Activated T-helper 1 cell treated with anti-CD3 and anti-CD28 coated beads, Interleukin-2, amount 50 U/mL, for 16 hours (primary cell): ENCODE data around the gene TRAPPC13.
A peak's percentile ranks its signal among the peaks of the same experiment; 100 is the strongest.
"Not testable (repeated sequence)": the region's sequence is repeated elsewhere in the genome, so short reads cannot be mapped to it uniquely, and the experiment has no call there.

Experiments used
- DNase-seq, 2 donors: peaks; one replicate each; pipeline ENCODE4 v3.0.0-alpha.2; 2020; ENCODE audit warnings: low read depth in 1 of 2, low spot score in 1 of 2

The TRAPPC13 gene

GRCh38 chr5:65624571-65625555, at the start of gene TRAPPC13, which contains the start of gene SHLD3:
TSS of gene TRAPPC13 (plus strand) at chr5:65625027. CDS start at chr5:65625061, 34 bp downstream.
TSS of gene SHLD3 (plus strand) at chr5:65625027. CDS start at chr5:65629588, 4,561 bp downstream.
- peak; percentile 62 to 72 for DNase-seq

- no peak for DNase-seq
These were observed 47.7 kb upstream of the TRAPPC13 start for GRCh38 chr5:65577141-65577540.

- DNase-seq, result no peak
These were observed 36.1 kb upstream of the TRAPPC13 start for GRCh38 chr5:65588694-65589093.

- not testable (repeated sequence) for DNase-seq
These were observed 23.1 kb upstream of the TRAPPC13 start for GRCh38 chr5:65601761-65602160.

- no peak for DNase-seq
These were observed 13.3 kb upstream of the TRAPPC13 start for GRCh38 chr5:65611524-65611923.

GRCh38 chr5:65612298-65612907, 12.4 kb upstream of the TRAPPC13 start:
- no peak for DNase-seq

GRCh38 chr5:65620021-65620420, 4.8 kb upstream of the TRAPPC13 start:
- DNase-seq, result no peak

GRCh38 chr5:65621961-65622360, 2.9 kb upstream of the TRAPPC13 start:
- not testable (repeated sequence) for DNase-seq

GRCh38 chr5:65623482-65623881, 1.3 kb upstream of the TRAPPC13 start:
- no peak for DNase-seq

GRCh38 chr5:65624025-65624570, 729 bp upstream of the TRAPPC13 start, which contains the start of gene TRIM23:
TSS of gene TRIM23 (minus strand) at chr5:65624333. CDS start at chr5:65624274, 59 bp downstream.
- peak; percentile 82 to 88 for DNase-seq

- DNase-seq, result no peak
These were observed 916 bp downstream of the TRAPPC13 start for GRCh38 chr5:65625743-65626142.

- DNase-seq, result no peak
These were observed 6.2 kb downstream of the TRAPPC13 start for GRCh38 chr5:65630981-65631380.

GRCh38 chr5:65640240-65640639, 15.4 kb downstream of the TRAPPC13 start:
- no peak for DNase-seq

GRCh38 chr5:65646938-65647337, 22.1 kb downstream of the TRAPPC13 start:
- DNase-seq, result no peak

- DNase-seq, result no peak
These were observed 23.1 kb downstream of the TRAPPC13 start for GRCh38 chr5:65647941-65648340.

- DNase-seq, result no peak
These were observed 26.3 kb downstream of the TRAPPC13 start for GRCh38 chr5:65651144-65651543.

- DNase-seq, result no peak
These were observed 29.9 kb downstream of the TRAPPC13 start for GRCh38 chr5:65654713-65655112.

- no peak for DNase-seq
These were observed 39.1 kb downstream of the TRAPPC13 start for GRCh38 chr5:65663804-65664521.

- no peak for DNase-seq
These were observed 43.9 kb downstream of the TRAPPC13 start for GRCh38 chr5:65668696-65669095.

GRCh38 chr5:65672796-65673195, 48.0 kb downstream of the TRAPPC13 start:
- no peak for DNase-seq

- DNase-seq, result no peak
These were observed 49.9 kb downstream of the TRAPPC13 start for GRCh38 chr5:65674749-65675148.
